Fibroblast of lung (primary cell): ENCODE results near the gene ZP3.
"Not testable (repeated sequence)": the region's sequence is repeated elsewhere in the genome, so short reads cannot be mapped to it uniquely, and the experiment has no call there.

ENCODE experiments used
- CTCF ChIP-seq, 2 donors: IDR thresholded peaks in 1 of 2; conservative IDR thresholded peaks in 1 of 2; 1 replicate in 1 of 2; 2 replicates in 1 of 2; pipeline ENCODE4 v1.5.1; 2011 to 2012; ENCODE audit warnings: low read length in 2 of 2, control low read depth in 1 of 2, inconsistent platforms in 1 of 2, low read depth in 1 of 2, mild to moderate bottlenecking in 1 of 2
- EZH2 ChIP-seq: IDR thresholded peaks from 2 replicates; pipeline ENCODE4 v1.5.1; 2012; ENCODE audit warnings: low read length, control low read depth, mild to moderate bottlenecking; ENCODE audit errors: missing control alignments

GRCh38 chr7:76439120-76439888, 14.6 kb downstream of the ZP3 start:
- TF ChIP-seq CTCF (conservative IDR thresholded peaks at IDR 0.05 in 1 of 2, IDR thresholded peaks at IDR 0.05 in 1 of 2; ENCODE audit: low read depth in 1 of 2, low read length in 2 of 2); EZH2: not testable (repeated sequence)
